H1 (cell line): ENCODE results near the gene MBP. TPM values are rescaled to one million over a fixed set of nuclear protein-coding genes. Genes with fewer than 3 reads are reported as not detected.

ENCODE experiments used
- CTCF ChIA-PET: fragments of 300-600 bp; sonication (Branson Sonifier 250); formaldehyde crosslinking; loops from one replicate; lab custom pipeline; 2021; ENCODE audit not compliant: partially characterized antibody; lab: Charles Lee
- POLR2A ChIA-PET: fragments of 300-600 bp; sonication (Branson Sonifier 250); formaldehyde crosslinking; loops from one replicate; lab custom pipeline; 2021; ENCODE audit warnings: inconsistent platforms; ENCODE audit not compliant: partially characterized antibody; lab: Charles Lee
- DNase-seq, 2 experiments: peaks; one replicate each; pipeline versions ENCODE4 v3.0.0 to v3.0.0-alpha.2; 2010 to 2022; ENCODE audit warnings: low spot score in 2 of 2, low read depth in 1 of 2, mixed read lengths in 1 of 2
- FAIRE-seq: peaks from 2 replicates; lab custom pipeline; 2011; peaks lifted over from hg19 to GRCh38; lab: Jason Lieb, UNC
- H2AFZ ChIP-seq: 2 replicates; pipeline ENCODE4 v1.8.1; 2012; ENCODE audit warnings: low read length, inconsistent platforms
- H2AK5ac ChIP-seq: 2 replicates; pipeline ENCODE4 v1.6.1; 2013; ENCODE audit warnings: low read depth, low read length
- H2BK120ac ChIP-seq: replicated peaks from 2 replicates; pipeline ENCODE3; 2013; ENCODE audit warnings: low read depth, low read length, inconsistent platforms
- H2BK12ac ChIP-seq: 2 replicates; pipeline ENCODE4 v1.6.1; 2013; ENCODE audit warnings: low read depth, low read length
- H2BK15ac ChIP-seq: 2 replicates; pipeline ENCODE4 v1.6.1; 2013; ENCODE audit warnings: low read length
- H2BK20ac ChIP-seq: 2 replicates; pipeline ENCODE4 v1.6.1; 2013; ENCODE audit warnings: low read length
- H2BK5ac ChIP-seq: 2 replicates; pipeline ENCODE4 v1.6.1; 2013; ENCODE audit warnings: low read depth, low read length
- H3K14ac ChIP-seq: 2 replicates; pipeline ENCODE4 v1.6.1; 2013; ENCODE audit warnings: inconsistent platforms; ENCODE audit not compliant: insufficient read length
- H3K18ac ChIP-seq: 2 replicates; pipeline ENCODE4 v1.6.1; 2013; ENCODE audit warnings: low read length; ENCODE audit errors: extremely low read depth
- H3K23ac ChIP-seq: 2 replicates; pipeline ENCODE4 v1.6.1; 2013; ENCODE audit warnings: inconsistent platforms; ENCODE audit not compliant: insufficient read length
- H3K23me2 ChIP-seq: 2 replicates; pipeline ENCODE4 v1.6.1; 2013; ENCODE audit warnings: low read depth, low read length
- H3K27ac ChIP-seq: 2 replicates; pipeline ENCODE4 v1.6.1; 2011; ENCODE audit warnings: low read depth, low read length, inconsistent platforms
- H3K27me3 ChIP-seq, 4 experiments: replicated peaks in 1 of 4; 1 replicate in 1 of 4; 2 replicates in 3 of 4; pipeline versions ENCODE4 v1.6.1 to v1.8.1; 2011 to 2013; ENCODE audit warnings: low read length in 3 of 4, mild to moderate bottlenecking in 3 of 4, inconsistent platforms in 2 of 4, mixed read lengths in 2 of 4, moderate library complexity in 1 of 4; ENCODE audit not compliant: control insufficient read depth in 3 of 4, insufficient read depth in 3 of 4; ENCODE audit errors: extremely low read depth in 1 of 4
- H3K36me3 ChIP-seq, 4 experiments: 2 replicates each; pipeline versions ENCODE4 v1.6.1 to v1.8.1; 2011 to 2013; ENCODE audit warnings: mild to moderate bottlenecking in 4 of 4, low read length in 3 of 4, moderate library complexity in 2 of 4, control low read depth in 1 of 4, inconsistent platforms in 1 of 4; ENCODE audit not compliant: insufficient read depth in 4 of 4, control insufficient read depth in 2 of 4
- H3K4ac ChIP-seq: replicated peaks from 2 replicates; pipeline ENCODE3; 2013; ENCODE audit warnings: low read length, low read depth, mixed read lengths, inconsistent platforms; ENCODE audit not compliant: insufficient read length
- H3K4me1 ChIP-seq, 4 experiments: replicated peaks in 1 of 4; 1 replicate in 1 of 4; 2 replicates in 3 of 4; pipeline versions ENCODE4 v1.6.1 to v1.8.1; 2011 to 2013; ENCODE audit warnings: low read length in 3 of 4, inconsistent platforms in 2 of 4, mixed read lengths in 1 of 4; ENCODE audit not compliant: insufficient read depth in 4 of 4, control insufficient read depth in 3 of 4
- H3K4me2 ChIP-seq, 2 experiments: 2 replicates each; pipeline versions ENCODE4 v1.6.1 to v1.8.1; 2011 to 2013; ENCODE audit warnings: low read depth in 2 of 2, low read length in 2 of 2, control low read depth in 1 of 2, inconsistent platforms in 1 of 2, mild to moderate bottlenecking in 1 of 2; ENCODE audit not compliant: insufficient read depth in 1 of 2
- H3K4me3 ChIP-seq, 4 experiments: fragments of 200-600, 300-600 bp in 1 of 4; sonication (generic), shearing (Covaris generic), sonication (Bioruptor Twin) in 1 of 4; 2 replicates each; pipeline versions ENCODE4 v1.5.1 to v1.8.1; 2011 to 2016; ENCODE audit warnings: low read length in 4 of 4, low read depth in 3 of 4, control low read depth in 2 of 4, inconsistent platforms in 2 of 4, mild to moderate bottlenecking in 2 of 4, mixed read lengths in 1 of 4, moderate library complexity in 1 of 4; ENCODE audit not compliant: insufficient read depth in 2 of 4; ENCODE audit errors: extremely low read depth in 1 of 4
- H3K56ac ChIP-seq: replicated peaks from 2 replicates; pipeline ENCODE3; 2013; ENCODE audit warnings: low read depth, mild to moderate bottlenecking, mixed read lengths, low read length, inconsistent platforms; ENCODE audit not compliant: insufficient read length
- H3K79me1 ChIP-seq: 2 replicates; pipeline ENCODE4 v1.6.1; 2013; ENCODE audit warnings: low read depth, low read length, control low read depth
- H3K79me2 ChIP-seq, 2 experiments: 2 replicates each; pipeline versions ENCODE4 v1.6.1 to v1.8.1; 2012 to 2013; ENCODE audit warnings: low read length in 2 of 2, mild to moderate bottlenecking in 2 of 2, inconsistent platforms in 1 of 2; ENCODE audit not compliant: insufficient read depth in 2 of 2, control insufficient read depth in 1 of 2
- H3K9ac ChIP-seq, 4 experiments: replicated peaks in 1 of 4; 1 replicate in 1 of 4; 2 replicates in 3 of 4; pipeline versions ENCODE4 v1.6.1 to v1.8.1; 2011 to 2013; ENCODE audit warnings: low read depth in 3 of 4, low read length in 3 of 4, control low read depth in 2 of 4, mild to moderate bottlenecking in 2 of 4, moderate library complexity in 2 of 4, inconsistent platforms in 1 of 4; ENCODE audit errors: extremely low read depth in 1 of 4
- H3K9me3 ChIP-seq, 2 experiments: 2 replicates each; pipeline versions ENCODE4 v1.6.1 to v1.8.1; 2012 to 2013; ENCODE audit warnings: mild to moderate bottlenecking in 2 of 2, moderate library complexity in 2 of 2, control low read depth in 1 of 2, inconsistent platforms in 1 of 2, low read depth in 1 of 2, low read length in 1 of 2, mixed read lengths in 1 of 2; ENCODE audit not compliant: insufficient read depth in 2 of 2
- H4K20me1 ChIP-seq, 2 experiments: replicated peaks in 1 of 2; 2 replicates each; pipeline versions ENCODE3 to v1.8.1; 2011 to 2013; ENCODE audit warnings: inconsistent platforms in 2 of 2, low read length in 2 of 2, mild to moderate bottlenecking in 1 of 2; ENCODE audit not compliant: insufficient read depth in 2 of 2, control insufficient read depth in 1 of 2
- H4K5ac ChIP-seq: 2 replicates; pipeline ENCODE4 v1.6.1; 2013; ENCODE audit warnings: low read length, low read depth, mixed read lengths, inconsistent platforms; ENCODE audit not compliant: insufficient read length
- H4K8ac ChIP-seq: 2 replicates; pipeline ENCODE4 v1.8.0; 2013; ENCODE audit warnings: mild to moderate bottlenecking, moderate library complexity, low read length, inconsistent platforms; ENCODE audit not compliant: insufficient read depth; ENCODE audit errors: extremely low read depth
- H4K91ac ChIP-seq: replicated peaks from 2 replicates; pipeline ENCODE3; 2013; ENCODE audit warnings: low read length, mixed read lengths, inconsistent platforms; ENCODE audit not compliant: insufficient read length
- BACH1 ChIP-seq: IDR thresholded peaks from 2 replicates; pipeline ENCODE4 v1.6.1; 2012; ENCODE audit warnings: low read length, improper control_type of control experiment
- BRCA1 ChIP-seq: IDR thresholded peaks from 2 replicates; pipeline ENCODE4 v1.6.1; 2012; ENCODE audit warnings: low read depth, low read length, improper control_type of control experiment
- CBX5 ChIP-seq: fragments of 300-800, 300-1000 bp; sonication (generic); IDR thresholded peaks from 2 replicates; pipeline ENCODE4 v1.7.1; 2016; ENCODE audit warnings: antibody characterized with exemption, low read length, low read depth
- CEBPB ChIP-seq: IDR thresholded peaks from 2 replicates; pipeline ENCODE4 v1.6.1; 2012; ENCODE audit warnings: low read depth, low read length
- GTF2F1 ChIP-seq: IDR thresholded peaks from 2 replicates; pipeline ENCODE4 v1.6.1; 2012; ENCODE audit warnings: low read depth, low read length, improper control_type of control experiment, borderline replicate concordance
- JUN ChIP-seq: IDR thresholded peaks from 2 replicates; pipeline ENCODE4 v1.6.1; 2011; ENCODE audit warnings: low read depth, mild to moderate bottlenecking, improper control_type of control experiment, low read length
- POLR2A ChIP-seq, 2 experiments: IDR thresholded peaks; 1 replicate in 1 of 2; 2 replicates in 1 of 2; pipeline ENCODE4 v1.6.1; 2011; ENCODE audit warnings: low read depth in 2 of 2, low read length in 2 of 2, mild to moderate bottlenecking in 2 of 2; ENCODE audit errors: control extremely low read depth in 1 of 2
- POU5F1 ChIP-seq: IDR thresholded peaks from 2 replicates; pipeline ENCODE4 v1.6.1; 2011; ENCODE audit warnings: low read depth, mild to moderate bottlenecking, low read length, moderate library complexity
- SIN3A ChIP-seq, 2 experiments: IDR thresholded peaks in 1 of 2; conservative IDR thresholded peaks in 1 of 2; 2 replicates each; pipeline ENCODE4 v1.6.1; 2011 to 2012; ENCODE audit warnings: low read length in 2 of 2, improper control_type of control experiment in 1 of 2, low read depth in 1 of 2, mild to moderate bottlenecking in 1 of 2
- SIRT6 ChIP-seq: IDR thresholded peaks from one replicate; pipeline ENCODE4 v1.7.1; 2012; ENCODE audit warnings: low read length, inconsistent platforms
- SP4 ChIP-seq: IDR thresholded peaks from 2 replicates; pipeline ENCODE4 v1.6.1; 2012; ENCODE audit warnings: low read length, inconsistent platforms
- TAF7 ChIP-seq: optimal IDR thresholded peaks from 2 replicates; pipeline ENCODE3; 2011; ENCODE audit warnings: low read depth, mild to moderate bottlenecking, inconsistent platforms, low read length, moderate library complexity, borderline replicate concordance
- WGBS, 2 experiments: shearing (Covaris generic) in 1 of 2; methylation state at CpG; one replicate each; pipeline versions ENCODE4 v1.1.6 to v1.1.7; 2013 to 2015; ENCODE audit warnings: low lambda C conversion rate in 2 of 2, mixed read lengths in 2 of 2, inconsistent platforms in 1 of 2, low coverage in 1 of 2, missing lambda C conversion rate in 1 of 2; ENCODE audit not compliant: insufficient replicate concordance in 2 of 2, insufficient coverage in 1 of 2, insufficient read length in 1 of 2; ENCODE audit errors: extremely low coverage in 1 of 2, missing lambda C conversion rate in 1 of 2; 5-methylcytosine and 5-hydroxymethylcytosine counted together
- polyA plus RNA-seq, 7 experiments: library from polyadenylated mRNA; depleted of rRNA in 3 of 7; stranded (reverse) in 5 of 7; unstranded in 2 of 7; fragments of >200 nt in 5 of 7; fragments of 200-250 nt in 2 of 7; gene quantifications; 1 replicate in 5 of 7; 2 replicates in 1 of 7; 4 replicates in 1 of 7; pipeline versions ENCODE4 v1.2.1 to v1.2.3, GENCODE V29; 2011 to 2013; ENCODE audit warnings: missing spikeins in 2 of 7, mixed read lengths in 2 of 7
- total RNA-seq: library from RNA; stranded (reverse); fragmentation: NEBNext Ultra II Directional; extraction: Animal tissue kit (Norgen Biotek cat#: 25700); gene quantifications from 2 replicates; pipeline ENCODE4 v1.2.1, GENCODE V29; 2021
- TF ChIP-seq, protein P1 (sequence below), 3 experiments: IDR thresholded peaks; 1 replicate in 2 of 3; 2 replicates in 1 of 3; pipeline versions ENCODE4 v1.5.1 to v1.6.1; 2011; ENCODE audit warnings: low read length in 3 of 3, mild to moderate bottlenecking in 3 of 3, inconsistent platforms in 2 of 3, low read depth in 1 of 3, moderate library complexity in 1 of 3; ENCODE audit not compliant: insufficient read depth in 1 of 3; ENCODE audit errors: control extremely low read depth in 1 of 3

Gene MBP
- total and polyA plus RNA-seq, 2 of the 8 experiments (the other 6 are each of a cell fraction or from before 2014, with no cell fraction given) = 7.7 to 19.2 TPM

GRCh38 chr18:76931171-76931570 lies 201.4 kb downstream of the MBP start:
- Histone ChIP-seq H3K4me1 (no peaks in the 10 kb centered on the region), H3K14ac (no peak overlapping the region), H3K9ac (no peak overlapping the region), H2AFZ (no peak overlapping the region), H3K79me1 (no peaks in the 10 kb centered on the region), H3K23me2 (no peaks in the 10 kb centered on the region; the same call in 1 of the 2 replicates), H4K20me1 (peaks cover 0 to 2% of the 10 kb centered on the region in 2 experiments), H3K4me3 (no peak overlapping the region), H3K4me2 (no peak overlapping the region), H3K4ac (no peak overlapping the region), H3K18ac (no peak overlapping the region), H4K5ac (no peak overlapping the region), H4K91ac (no peak overlapping the region), H2BK5ac (no peak overlapping the region), H2BK20ac (no peak overlapping the region), H2BK15ac (no peak overlapping the region), H3K56ac (no peak overlapping the region), H3K23ac (no peak overlapping the region), H4K8ac (no peak overlapping the region), H3K27me3 (no peaks in the 10 kb centered on the region), H2AK5ac (no peak overlapping the region), H3K36me3 (peaks cover 0 to 20% (median 10%) of the 10 kb centered on the region in 4 experiments; a peak in 6 of 8 replicates), H2BK120ac (no peak overlapping the region), H3K79me2 (no peaks in the 10 kb centered on the region), H2BK12ac (no peak overlapping the region), H3K9me3 (no peaks in the 10 kb centered on the region), H3K27ac (no peak overlapping the region)
- POLR2A ChIA-PET = no interaction called here
- no peak for DNase-seq
- no peak for FAIRE-seq
- CTCF ChIA-PET = interaction anchor here (1.2 to 2.7 kb wide), 3 partner anchors 7 to 37 kb away, joined by 3 to 16 read pairs (median 12); no protein-coding TSS in a partner anchor
- WGBS, 2 experiments = 92% methylated on average over 6 of the region's 6 CpGs; no CpG with 5 or more reads in 1 of the 2 experiments
- TF ChIP-seq SP4 (no peak), SIN3A (conservative IDR thresholded peaks at IDR 0.05 in 1 of 2, IDR thresholded peaks at IDR 0.05 in 1 of 2; ENCODE audit: low read depth in 1 of 2, low read length in 2 of 2) (no peak), POU5F1 (no peak), TAF7 (no peak), SIRT6 (no peak), BRCA1 (no peak), BACH1 (no peak), POLR2A (IDR thresholded peaks at IDR 0.05; ENCODE audit: control extremely low read depth in 1 of 2, low read depth in 2 of 2, low read length in 2 of 2) (no peak), CBX5 (no peak), JUN (no peak), CEBPB (no peak), GTF2F1 (no peak)
- TF ChIP-seq, protein P1, sequence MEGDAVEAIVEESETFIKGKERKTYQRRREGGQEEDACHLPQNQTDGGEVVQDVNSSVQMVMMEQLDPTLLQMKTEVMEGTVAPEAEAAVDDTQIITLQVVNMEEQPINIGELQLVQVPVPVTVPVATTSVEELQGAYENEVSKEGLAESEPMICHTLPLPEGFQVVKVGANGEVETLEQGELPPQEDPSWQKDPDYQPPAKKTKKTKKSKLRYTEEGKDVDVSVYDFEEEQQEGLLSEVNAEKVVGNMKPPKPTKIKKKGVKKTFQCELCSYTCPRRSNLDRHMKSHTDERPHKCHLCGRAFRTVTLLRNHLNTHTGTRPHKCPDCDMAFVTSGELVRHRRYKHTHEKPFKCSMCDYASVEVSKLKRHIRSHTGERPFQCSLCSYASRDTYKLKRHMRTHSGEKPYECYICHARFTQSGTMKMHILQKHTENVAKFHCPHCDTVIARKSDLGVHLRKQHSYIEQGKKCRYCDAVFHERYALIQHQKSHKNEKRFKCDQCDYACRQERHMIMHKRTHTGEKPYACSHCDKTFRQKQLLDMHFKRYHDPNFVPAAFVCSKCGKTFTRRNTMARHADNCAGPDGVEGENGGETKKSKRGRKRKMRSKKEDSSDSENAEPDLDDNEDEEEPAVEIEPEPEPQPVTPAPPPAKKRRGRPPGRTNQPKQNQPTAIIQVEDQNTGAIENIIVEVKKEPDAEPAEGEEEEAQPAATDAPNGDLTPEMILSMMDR (IDR thresholded peaks at IDR 0.05; ENCODE audit: control extremely low read depth in 1 of 3, insufficient read depth in 1 of 3, low read depth in 1 of 3, low read length in 3 of 3) = no peak
